BLaER1 (cell line): ENCODE data around the gene SDK2.

Experiments used
- H3K27ac ChIP-seq: shearing (Covaris generic); formaldehyde crosslinking; 2 replicates; pipeline ENCODE4 v1.8.1; 2022
- H3K27me3 ChIP-seq: shearing (Covaris generic); formaldehyde crosslinking; 2 replicates; pipeline ENCODE4 v1.8.1; 2022
- H3K36me3 ChIP-seq: shearing (Covaris generic); formaldehyde crosslinking; 2 replicates; pipeline ENCODE4 v1.8.1; 2022
- H3K4me1 ChIP-seq: shearing (Covaris generic); formaldehyde crosslinking; 2 replicates; pipeline ENCODE4 v1.8.1; 2022
- H3K4me2 ChIP-seq: shearing (Covaris generic); formaldehyde crosslinking; 2 replicates; pipeline ENCODE4 v1.8.1; 2022
- H3K4me3 ChIP-seq: shearing (Covaris generic); formaldehyde crosslinking; 2 replicates; pipeline ENCODE4 v1.8.1; 2022
- H3K9ac ChIP-seq: shearing (Covaris generic); formaldehyde crosslinking; 2 replicates; pipeline ENCODE4 v1.8.1; 2022
- H3K9me3 ChIP-seq: shearing (Covaris generic); formaldehyde crosslinking; 2 replicates; pipeline ENCODE4 v1.8.1; 2022
- H4K20me1 ChIP-seq: shearing (Covaris generic); formaldehyde crosslinking; 2 replicates; pipeline ENCODE4 v1.8.1; 2022
- Cebpa-rat ChIP-seq: shearing (Covaris generic); IDR thresholded peaks from 2 replicates; pipeline ENCODE4 v1.8.1; 2022

The SDK2 gene

GRCh38 chr17:73422121-73422520, 222.1 kb downstream of the SDK2 start:
- Histone ChIP-seq H3K4me3 (no peak overlapping the region), H3K4me1 (no peaks in the 10 kb centered on the region), H3K27me3 (no peaks in the 10 kb centered on the region), H3K9ac (no peak overlapping the region), H3K4me2 (no peak overlapping the region), H3K9me3 (no peaks in the 10 kb centered on the region), H4K20me1 (no peaks in the 10 kb centered on the region), H3K36me3 (peaks cover 59% of the 10 kb centered on the region; the same call in 1 of the 2 replicates), H3K27ac (no peak overlapping the region)
- TF ChIP-seq Cebpa-rat = no peak

GRCh38 chr17:73420897-73421296, 223.3 kb downstream of the SDK2 start:
- no peak overlapping the region for H3K4me3 ChIP-seq
- no peaks in the 10 kb centered on the region for H3K9me3 ChIP-seq
- no peak overlapping the region for H3K4me2 ChIP-seq
- H3K9ac ChIP-seq = no peak overlapping the region
- H4K20me1 ChIP-seq = no peaks in the 10 kb centered on the region
- peaks cover 64% of the 10 kb centered on the region; the same call in 1 of the 2 replicates for H3K36me3 ChIP-seq
- TF ChIP-seq Cebpa-rat = no peak
- H3K27ac ChIP-seq = no peak overlapping the region
- H3K4me1 ChIP-seq = no peaks in the 10 kb centered on the region
- H3K27me3 ChIP-seq = no peaks in the 10 kb centered on the region

- H3K4me2 ChIP-seq = no peak overlapping the region
- H3K4me3 ChIP-seq = no peak overlapping the region
- no peak overlapping the region for H3K27ac ChIP-seq
- no peaks in the 10 kb centered on the region for H3K9me3 ChIP-seq
- H3K9ac ChIP-seq = no peak overlapping the region
- peaks cover 74% of the 10 kb centered on the region; the same call in 1 of the 2 replicates for H3K36me3 ChIP-seq
- no peaks in the 10 kb centered on the region for H3K27me3 ChIP-seq
- H3K4me1 ChIP-seq = no peaks in the 10 kb centered on the region
- TF ChIP-seq Cebpa-rat = no peak
- H4K20me1 ChIP-seq = no peaks in the 10 kb centered on the region
Measured at GRCh38 chr17:73419881-73420280, 224.4 kb downstream of the SDK2 start.

DNA sequence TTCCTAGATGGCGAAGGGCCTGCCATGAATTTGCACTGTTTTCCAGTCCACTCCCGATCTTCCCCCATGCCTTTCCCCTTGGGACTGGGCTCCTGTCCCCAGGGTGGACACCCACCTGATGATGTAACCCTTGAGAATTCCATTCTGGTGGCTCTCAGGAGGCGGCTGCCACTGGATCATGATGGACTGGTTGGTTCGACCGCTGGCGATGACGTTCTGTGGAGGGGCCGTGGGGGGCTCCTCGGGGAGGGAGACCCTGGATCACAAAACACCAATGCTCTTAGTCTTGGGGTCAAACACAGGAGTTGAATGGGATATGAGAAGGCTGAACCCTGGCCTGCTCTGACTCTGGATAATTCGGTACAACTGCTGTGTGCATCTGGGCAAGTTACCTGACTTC, 225.2 kb downstream of the SDK2 start:
- H3K36me3 ChIP-seq = peaks cover 80% of the 10 kb centered on the region; the same call in 1 of the 2 replicates

GRCh38 chr17:73415782-73416181, 228.5 kb downstream of the SDK2 start:
- no peak overlapping the region for H3K4me2 ChIP-seq
- peaks cover 75% of the 10 kb centered on the region; the same call in 1 of the 2 replicates for H3K36me3 ChIP-seq
- H3K9me3 ChIP-seq = no peaks in the 10 kb centered on the region
- H3K4me1 ChIP-seq = no peaks in the 10 kb centered on the region
- H4K20me1 ChIP-seq = no peaks in the 10 kb centered on the region
- no peak overlapping the region for H3K9ac ChIP-seq
- H3K27me3 ChIP-seq = no peaks in the 10 kb centered on the region
- H3K4me3 ChIP-seq = no peak overlapping the region
- no peak for TF ChIP-seq Cebpa-rat
- H3K27ac ChIP-seq = no peak overlapping the region

More for the DNA sequence above, 225.2 kb downstream of the SDK2 start:
- Histone ChIP-seq H3K27me3 (no peaks in the 10 kb centered on the region), H3K4me2 (no peak overlapping the region), H3K9ac (no peak overlapping the region), H4K20me1 (no peaks in the 10 kb centered on the region), H3K4me1 (no peaks in the 10 kb centered on the region), H3K4me3 (no peak overlapping the region), H3K9me3 (no peaks in the 10 kb centered on the region), H3K27ac (no peak overlapping the region)
- TF ChIP-seq Cebpa-rat = no peak

DNA sequence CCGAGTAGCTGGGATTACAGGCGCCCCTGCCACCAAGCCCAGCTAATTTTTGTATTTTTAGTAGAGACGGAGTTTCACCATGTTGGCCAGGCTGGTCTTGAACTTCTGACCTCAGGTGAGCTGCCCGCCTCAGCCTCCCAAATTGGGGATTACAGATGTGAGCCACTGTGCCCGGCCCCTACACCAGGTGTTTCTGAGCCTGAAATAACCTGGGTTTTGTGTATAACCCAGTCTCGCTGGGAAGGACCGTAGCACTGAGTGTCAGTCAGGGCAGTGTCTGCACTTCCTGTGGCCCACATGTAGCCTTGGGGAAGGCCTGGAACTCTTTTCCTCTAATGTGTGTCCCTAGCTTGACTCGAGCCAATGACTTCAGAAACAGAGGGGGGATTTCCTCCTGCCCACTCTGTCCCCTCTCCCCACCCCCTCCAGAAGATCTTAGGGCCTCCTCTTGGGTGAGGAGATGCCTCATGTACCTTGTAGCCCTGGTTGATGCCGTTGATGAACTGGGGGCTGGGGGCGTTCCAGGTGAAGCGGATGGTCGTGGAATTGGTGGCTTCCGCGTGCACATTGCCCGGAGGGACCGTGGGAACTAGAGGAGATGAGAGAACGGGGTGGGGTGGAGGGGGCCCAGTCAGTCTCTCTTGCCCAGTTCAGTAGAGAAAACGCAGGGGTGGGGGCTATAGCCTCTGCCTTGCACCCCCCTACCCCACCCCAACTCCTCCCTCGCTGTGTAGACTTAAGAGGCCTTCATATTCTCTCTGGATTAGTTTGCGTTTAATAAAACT, 229.9 kb downstream of the SDK2 start:
- H3K9me3 ChIP-seq = no peaks in the 10 kb centered on the region
- no peaks in the 10 kb centered on the region for H3K4me1 ChIP-seq
- H3K27me3 ChIP-seq = no peaks in the 10 kb centered on the region
- no peak for TF ChIP-seq Cebpa-rat
- H3K4me3 ChIP-seq = no peak overlapping the region
- H3K9ac ChIP-seq = no peak overlapping the region
- no peak overlapping the region for H3K27ac ChIP-seq
- H3K36me3 ChIP-seq = peaks cover 68% of the 10 kb centered on the region; the same call in 1 of the 2 replicates
- H4K20me1 ChIP-seq = no peaks in the 10 kb centered on the region
- H3K4me2 ChIP-seq = no peak overlapping the region

- Histone ChIP-seq H4K20me1 (no peaks in the 10 kb centered on the region), H3K36me3 (peaks cover 55% of the 10 kb centered on the region; the same call in 1 of the 2 replicates)
Measured at GRCh38 chr17:73412914-73413313, 231.3 kb downstream of the SDK2 start.

DNA sequence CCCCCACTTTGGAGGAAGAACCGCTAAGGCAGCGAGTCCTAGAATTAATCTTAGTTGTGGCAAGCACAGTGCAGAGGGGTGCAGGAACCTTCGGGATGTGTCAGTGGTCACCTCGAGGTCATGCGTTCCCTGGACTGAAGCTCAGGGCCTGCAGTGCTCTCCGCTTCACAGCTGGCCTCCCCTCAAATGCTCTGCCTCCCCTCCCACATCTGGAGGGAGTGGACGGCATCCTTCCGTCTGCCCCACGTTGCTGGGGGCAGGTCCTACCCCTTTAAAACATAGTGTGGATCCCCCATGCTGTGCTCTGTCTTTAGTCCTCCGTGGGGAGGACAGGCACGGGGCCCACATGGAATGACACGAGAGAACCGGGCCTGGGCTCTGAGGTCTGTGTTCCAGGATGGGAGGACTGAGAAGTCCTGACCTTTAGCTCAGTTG, 232.9 kb downstream of the SDK2 start:
- H3K27me3 ChIP-seq = no peaks in the 10 kb centered on the region
- H4K20me1 ChIP-seq = no peaks in the 10 kb centered on the region
- no peak overlapping the region for H3K9ac ChIP-seq
- H3K4me2 ChIP-seq = no peak overlapping the region
- no peak for TF ChIP-seq Cebpa-rat
- H3K9me3 ChIP-seq = no peaks in the 10 kb centered on the region
- H3K27ac ChIP-seq = no peak overlapping the region
- no peak overlapping the region for H3K4me3 ChIP-seq
- H3K36me3 ChIP-seq = peaks cover 48% of the 10 kb centered on the region; the same call in 1 of the 2 replicates
- H3K4me1 ChIP-seq = peaks cover 10% of the 10 kb centered on the region

More at GRCh38 chr17:73412914-73413313, 231.3 kb downstream of the SDK2 start:
- no peak overlapping the region for H3K4me3 ChIP-seq
- no peaks in the 10 kb centered on the region for H3K9me3 ChIP-seq
- H3K27me3 ChIP-seq = no peaks in the 10 kb centered on the region
- no peak overlapping the region for H3K9ac ChIP-seq
- peaks cover 10% of the 10 kb centered on the region for H3K4me1 ChIP-seq
- no peak overlapping the region for H3K27ac ChIP-seq
- no peak for TF ChIP-seq Cebpa-rat
- no peak overlapping the region for H3K4me2 ChIP-seq

- H3K4me3 ChIP-seq = no peak overlapping the region
- no peaks in the 10 kb centered on the region for H3K27me3 ChIP-seq
- H3K9me3 ChIP-seq = no peaks in the 10 kb centered on the region
- no peak overlapping the region for H3K27ac ChIP-seq
- H4K20me1 ChIP-seq = no peaks in the 10 kb centered on the region
- H3K36me3 ChIP-seq = peaks cover 42% of the 10 kb centered on the region; the same call in 1 of the 2 replicates
- peaks cover 10% of the 10 kb centered on the region for H3K4me1 ChIP-seq
- no peak for TF ChIP-seq Cebpa-rat
- no peak overlapping the region for H3K4me2 ChIP-seq
- no peak overlapping the region for H3K9ac ChIP-seq
Measured at GRCh38 chr17:73410586-73411312, 233.5 kb downstream of the SDK2 start.

GRCh38 chr17:73404246-73404645, 240.0 kb downstream of the SDK2 start:
- Histone ChIP-seq H3K36me3 (peaks cover 35% of the 10 kb centered on the region; the same call in 1 of the 2 replicates), H3K9ac (no peak overlapping the region), H3K27me3 (no peaks in the 10 kb centered on the region), H4K20me1 (no peaks in the 10 kb centered on the region), H3K4me3 (no peak overlapping the region), H3K4me2 (no peak overlapping the region), H3K4me1 (peaks cover 24% of the 10 kb centered on the region), H3K27ac (no peak overlapping the region), H3K9me3 (no peaks in the 10 kb centered on the region)
- TF ChIP-seq Cebpa-rat = no peak
